K562 (cell line): ENCODE measurements around the gene ABHD16B. TPM values are rescaled to one million over a fixed set of nuclear protein-coding genes. Genes with fewer than 3 reads are reported as not detected.
"Not testable (repeated sequence)": the region's sequence is repeated elsewhere in the genome, so short reads cannot be mapped to it uniquely, and the experiment has no call there.

Experiments
- ATAC-seq: fragments of 200-7000 bp; cut with Tn5 transposase; 3 replicates; pipeline ENCODE4 v1.9.1; 2020; ENCODE audit warnings: moderate library complexity
- BruUV-seq: library from RNA; stranded (reverse); fragments of 400-500 nt; replicated peaks from 2 replicates; lab custom pipeline; 2021; lab: Mats Ljungman, UMichigan
- CTCF ChIA-PET: fragments of 300-600 bp; formaldehyde crosslinking; extraction: SDS; loops from one replicate; lab custom pipeline; 2021; ENCODE audit warnings: low intra/inter-chr PET ratio; lab: Yijun Ruan, JAX
- POLR2A ChIA-PET: fragments of 300-600, 350-650 bp; sonication (Branson Sonifier 250); formaldehyde crosslinking; extraction: SDS; loops from one replicate; lab custom pipeline; 2021; ENCODE audit warnings: antibody characterized with exemption, inconsistent platforms; lab: Yijun Ruan, JAX
- DNase-seq, 4 experiments: peaks; one replicate each; pipeline versions ENCODE4 v3.0.0 to v3.0.0-alpha.2; 2011 to 2018; ENCODE audit warnings: low spot score in 3 of 4, mixed read lengths in 3 of 4; ENCODE audit errors: extremely low read depth in 1 of 4
- FAIRE-seq: peaks from 2 replicates; lab custom pipeline; 2011; peaks lifted over from hg19 to GRCh38; lab: Jason Lieb, UNC
- H2AFZ ChIP-seq: 2 replicates; pipeline ENCODE4 v1.6.0; 2011; ENCODE audit warnings: low read depth, low read length, control low read depth, inconsistent platforms
- H3K27ac ChIP-seq: fragments of 200-600 bp; 3 replicates; pipeline ENCODE4 v1.8.0; 2011; ENCODE audit warnings: low read depth, mild to moderate bottlenecking, control low read depth, inconsistent platforms, low read length, moderate library complexity, mixed read lengths; ENCODE audit errors: extremely low read depth
- H3K27me3 ChIP-seq, 2 experiments: fragments of 300-600 bp in 1 of 2; 2 replicates in 1 of 2; 3 replicates in 1 of 2; pipeline versions ENCODE4 v1.6.0 to v1.8.0; 2011; ENCODE audit warnings: inconsistent platforms in 2 of 2, low read length in 2 of 2, mild to moderate bottlenecking in 1 of 2, mixed read lengths in 1 of 2, moderate library complexity in 1 of 2; ENCODE audit not compliant: control insufficient read depth in 2 of 2, insufficient read depth in 2 of 2
- H3K36me3 ChIP-seq: fragments of 300-600 bp; 3 replicates; pipeline ENCODE4 v1.8.0; 2011; ENCODE audit warnings: mild to moderate bottlenecking, low read length, inconsistent platforms; ENCODE audit not compliant: control insufficient read depth, insufficient read depth
- H3K4me1 ChIP-seq, 2 experiments: fragments of 200-600 bp in 1 of 2; replicated peaks in 1 of 2; 2 replicates in 1 of 2; 3 replicates in 1 of 2; pipeline versions ENCODE4 v1.5.1 to v1.8.0; 2011; ENCODE audit warnings: inconsistent platforms in 2 of 2, low read length in 2 of 2, mild to moderate bottlenecking in 1 of 2, mixed read lengths in 1 of 2, moderate library complexity in 1 of 2; ENCODE audit not compliant: control insufficient read depth in 2 of 2, insufficient read depth in 2 of 2
- H3K4me2 ChIP-seq: 2 replicates; pipeline ENCODE4 v1.6.1; 2011; ENCODE audit warnings: low read length, control low read depth, inconsistent platforms, mixed read lengths; ENCODE audit not compliant: insufficient read depth
- H3K4me3 ChIP-seq: fragments of 200-600 bp; sonication (generic), shearing (Covaris generic); 2 replicates; pipeline ENCODE4 v1.5.1; 2016; ENCODE audit warnings: control low read depth, inconsistent platforms
- H3K79me2 ChIP-seq: fragments of 200-600 bp; 3 replicates; pipeline ENCODE4 v1.8.0; 2011; ENCODE audit warnings: low read length, inconsistent platforms; ENCODE audit not compliant: control insufficient read depth, insufficient read depth
- H3K9ac ChIP-seq, 2 experiments: 2 replicates each; pipeline versions ENCODE4 v1.6.0 to v1.6.1; 2011; ENCODE audit warnings: low read depth in 2 of 2, low read length in 2 of 2, control low read depth in 1 of 2, inconsistent platforms in 1 of 2, mild to moderate bottlenecking in 1 of 2, mixed read lengths in 1 of 2; ENCODE audit not compliant: insufficient read depth in 1 of 2
- H3K9me1 ChIP-seq: one replicate; pipeline ENCODE4 v1.6.0; 2011; ENCODE audit warnings: inconsistent platforms, mild to moderate bottlenecking, low read length, moderate library complexity; ENCODE audit not compliant: control insufficient read depth, insufficient read depth
- H3K9me3 ChIP-seq: replicated peaks from 2 replicates; pipeline ENCODE4 v1.5.1; 2011; ENCODE audit warnings: low read depth, low read length, inconsistent platforms; ENCODE audit not compliant: control insufficient read depth, insufficient read depth
- H4K20me1 ChIP-seq: replicated peaks from 2 replicates; pipeline ENCODE4 v1.6.1; 2011; ENCODE audit warnings: low read length, inconsistent platforms, mixed read lengths; ENCODE audit not compliant: control insufficient read depth, insufficient read depth
- FIP1L1 ChIP-seq: fragments of 200-400 bp; formaldehyde crosslinking; IDR thresholded peaks from 2 replicates; pipeline ENCODE4 v1.6.1; 2018; ENCODE audit warnings: mild to moderate bottlenecking, low read depth, low read length; ENCODE audit not compliant: poor library complexity, severe bottlenecking
- FOXJ2 ChIP-seq: fragments of 200-800 bp; sonication (Bioruptor generic); IDR thresholded peaks from 2 replicates; pipeline ENCODE4 v1.6.1; 2016; ENCODE audit warnings: missing genetic modification characterization, missing compliant biosample characterization
- FOXK2 ChIP-seq, 2 experiments: fragments of 450-650 bp; IDR thresholded peaks in 1 of 2; conservative IDR thresholded peaks in 1 of 2; 2 replicates each; pipeline ENCODE4 v1.6.1; 2016; ENCODE audit warnings: low read depth in 2 of 2, mild to moderate bottlenecking in 1 of 2
- HNRNPLL ChIP-seq: fragments of 200-400 bp; formaldehyde crosslinking; IDR thresholded peaks from 2 replicates; pipeline ENCODE4 v1.6.1; 2017; ENCODE audit warnings: low read length, low read depth, mild to moderate bottlenecking; ENCODE audit not compliant: poor library complexity, severe bottlenecking
- HOXB6 ChIP-seq: fragments of 250-450 bp; sonication (Bioruptor Pico); IDR thresholded peaks from 2 replicates; pipeline ENCODE4 v1.5.1; 2022; ENCODE audit warnings: mild to moderate bottlenecking, borderline replicate concordance
- KLF6 ChIP-seq: fragments of 250-450 bp; sonication (Bioruptor Pico); IDR thresholded peaks from 2 replicates; pipeline ENCODE4 v1.4.0; 2020; ENCODE audit warnings: mild to moderate bottlenecking, moderate library complexity, borderline replicate concordance
- MAFK ChIP-seq: IDR thresholded peaks from 2 replicates; pipeline ENCODE4 v1.6.1; 2011; ENCODE audit warnings: low read length, improper control_type of control experiment
- NCOA6 ChIP-seq: fragments of 450-650 bp; IDR thresholded peaks from 2 replicates; pipeline ENCODE4 v1.6.1; 2017; ENCODE audit warnings: mild to moderate bottlenecking
- POLR2AphosphoS5 ChIP-seq: IDR thresholded peaks from 2 replicates; pipeline ENCODE4 v1.6.1; 2011; ENCODE audit warnings: mild to moderate bottlenecking, low read depth, low read length, moderate library complexity; ENCODE audit not compliant: control insufficient read depth, insufficient read depth
- POLR2G ChIP-seq: fragments of 200-400 bp; formaldehyde crosslinking; IDR thresholded peaks from 2 replicates; pipeline ENCODE4 v1.6.1; 2017; ENCODE audit warnings: low read depth, mild to moderate bottlenecking, antibody characterized with exemption, low read length, moderate library complexity
- SMC3 ChIP-seq: conservative IDR thresholded peaks from 2 replicates; pipeline ENCODE4 v1.6.1; 2011; ENCODE audit warnings: low read depth, low read length, improper control_type of control experiment; ENCODE audit not compliant: insufficient read depth
- ZNF140 ChIP-seq: fragments of 250-450 bp; sonication (Bioruptor Pico); IDR thresholded peaks from 2 replicates; pipeline ENCODE4 v1.8.0; 2021; ENCODE audit warnings: moderate library complexity, mild to moderate bottlenecking, inconsistent platforms
- ZNF217 ChIP-seq: sonication (generic); formaldehyde crosslinking; IDR thresholded peaks from 2 replicates; pipeline ENCODE4 v1.8.0; 2022; ENCODE audit warnings: mild to moderate bottlenecking, missing genetic modification reagents
- ZNF24 ChIP-seq: fragments of 450-650 bp; IDR thresholded peaks from 2 replicates; pipeline ENCODE4 v1.6.1; 2016
- ZNF436 ChIP-seq: fragments of 250-450, 450-650 bp; sonication (Bioruptor Pico); formaldehyde crosslinking; IDR thresholded peaks from 2 replicates; pipeline ENCODE4 v1.7.0; 2020; ENCODE audit warnings: mild to moderate bottlenecking
- WGBS: fragments of 100-300 bp; shearing (Covaris generic); methylation state at CpG from one replicate; pipeline ENCODE4 v1.1.6; 2016; ENCODE audit warnings: low coverage, mixed read lengths; ENCODE audit not compliant: insufficient coverage; ENCODE audit errors: missing lambda C conversion rate; 5-methylcytosine and 5-hydroxymethylcytosine counted together
- in situ Hi-C: fragments of 300-500 bp; cut with MboI; formaldehyde crosslinking; loops from 4 replicates; pipeline ENCODE4 v1.15.0; 2018; ENCODE audit warnings: inconsistent platforms, mixed read lengths
- intact Hi-C: fragments of 100-400 bp; cut with micrococcal nuclease; formaldehyde crosslinking; loops from 2 replicates; pipeline ENCODE4 v1.14.2; 2022
- polyA plus RNA-seq, 8 experiments: library from polyadenylated mRNA; depleted of rRNA in 4 of 8; stranded (reverse) in 5 of 8; unstranded in 3 of 8; fragments of >200 nt; fragmentation: Nextera tagmentation in 2 of 8; fragmentation: Illumina TruSeq in 1 of 8; extraction: Ambion mirVana in 2 of 8; extraction: Trizol in 1 of 8; gene quantifications; 2 replicates each; pipeline versions ENCODE4 v1.2.1 to v1.2.3, GENCODE V29; 2011 to 2014; ENCODE audit warnings: inconsistent platforms in 1 of 8, missing spikeins in 1 of 8
- total RNA-seq, 7 experiments: library from RNA; depleted of rRNA in 6 of 7; stranded (reverse); fragments of >200 nt in 6 of 7; fragmentation: Illumina TruSeq in 2 of 7; extraction: Trizol in 2 of 7; gene quantifications; 2 replicates each; pipeline versions ENCODE4 v1.2.1 to v1.2.3, GENCODE V29; 2011 to 2021; ENCODE audit warnings: low replicate concordance in 1 of 7
- TF ChIP-seq, protein P1 (sequence below): fragments of 450-650 bp; IDR thresholded peaks from 2 replicates; pipeline ENCODE4 v1.6.1; 2018; ENCODE audit warnings: mild to moderate bottlenecking, low read depth; ENCODE audit not compliant: partially characterized antibody
- TF ChIP-seq, protein P2 (sequence below): fragments of 150-350 bp; conservative IDR thresholded peaks from 2 replicates; pipeline ENCODE4 v1.6.1; 2014; ENCODE audit warnings: low read length

The ABHD16B gene
- total and polyA plus RNA-seq, 9 of the 15 experiments (the other 6 are each of a cell fraction or from before 2014, with no cell fraction given): not detected

DNA sequence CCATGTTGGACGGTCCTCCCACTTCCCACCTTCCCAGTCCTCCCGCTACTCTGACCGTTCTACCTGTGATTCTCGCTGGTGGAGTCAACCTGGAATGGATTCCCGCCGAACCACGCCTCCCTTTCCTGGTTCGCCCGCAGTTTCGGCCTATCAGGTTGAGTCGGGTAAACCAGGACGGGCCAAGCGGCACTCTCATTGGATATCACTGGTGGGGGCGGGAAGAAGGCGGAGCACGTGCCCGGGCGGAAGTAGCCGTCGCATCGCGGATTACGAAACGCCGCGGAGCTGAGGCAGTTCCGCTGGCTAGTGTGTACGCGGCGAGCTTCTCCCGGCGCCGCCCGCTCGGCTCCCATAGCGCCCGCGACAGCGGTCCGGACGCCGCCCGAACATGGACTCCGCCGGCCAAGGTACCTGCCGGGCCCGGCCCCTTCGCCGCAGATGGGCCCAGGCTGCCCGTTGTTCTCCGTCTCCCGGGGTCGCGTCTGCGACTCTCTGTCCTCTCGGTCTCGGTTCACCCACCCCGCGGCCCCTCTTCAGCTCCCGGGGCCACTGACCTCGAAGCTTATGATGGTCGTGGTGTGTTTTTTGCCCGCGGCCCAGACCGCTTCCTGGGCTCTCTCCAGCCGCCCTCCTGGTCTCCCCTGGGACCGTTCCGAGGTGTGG is 3.8 kb downstream of the ABHD16B start, which contains the start of gene TPD52L2 (continued):
- TF ChIP-seq HNRNPLL (peak; percentile 75), ZNF436 (no peak), POLR2AphosphoS5 (peak; percentile 85), SMC3 (no peak), FOXJ2 (peak; percentile 73; the same call in 1 of the 2 replicates), ZNF140 (CRISPR knock-in tag) (no peak), KLF6 (CRISPR knock-in tag) (peak; percentile 47; the same call in 1 of the 2 replicates), MAFK (0 out of 2 replicates have a peak, but pooled peaks have one; percentile 12), FOXK2 (conservative IDR thresholded peaks at IDR 0.05 in 1 of 2, IDR thresholded peaks at IDR 0.05 in 1 of 2; ENCODE audit: low read depth in 2 of 2) (peak; percentile 92 to 93), HOXB6 (CRISPR knock-in tag) (no peak), FIP1L1 (peak; percentile 80), NCOA6 (no peak), ZNF217 (CRISPR knock-in tag) (no peak), ZNF24 (no peak), POLR2G (peak; percentile 99)
- TF ChIP-seq, protein P1, sequence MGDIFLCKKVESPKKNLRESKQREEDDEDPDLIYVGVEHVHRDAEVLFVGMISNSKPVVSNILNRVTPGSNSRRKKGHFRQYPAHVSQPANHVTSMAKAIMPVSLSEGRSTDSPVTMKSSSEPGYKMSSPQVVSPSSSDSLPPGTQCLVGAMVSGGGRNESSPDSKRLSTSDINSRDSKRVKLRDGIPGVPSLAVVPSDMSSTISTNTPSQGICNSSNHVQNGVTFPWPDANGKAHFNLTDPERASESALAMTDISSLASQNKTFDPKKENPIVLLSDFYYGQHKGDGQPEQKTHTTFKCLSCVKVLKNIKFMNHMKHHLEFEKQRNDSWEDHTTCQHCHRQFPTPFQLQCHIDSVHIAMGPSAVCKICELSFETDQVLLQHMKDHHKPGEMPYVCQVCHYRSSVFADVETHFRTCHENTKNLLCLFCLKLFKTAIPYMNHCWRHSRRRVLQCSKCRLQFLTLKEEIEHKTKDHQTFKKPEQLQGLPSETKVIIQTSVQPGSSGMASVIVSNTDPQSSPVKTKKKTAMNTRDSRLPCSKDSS: no peak
- TF ChIP-seq, protein P2, sequence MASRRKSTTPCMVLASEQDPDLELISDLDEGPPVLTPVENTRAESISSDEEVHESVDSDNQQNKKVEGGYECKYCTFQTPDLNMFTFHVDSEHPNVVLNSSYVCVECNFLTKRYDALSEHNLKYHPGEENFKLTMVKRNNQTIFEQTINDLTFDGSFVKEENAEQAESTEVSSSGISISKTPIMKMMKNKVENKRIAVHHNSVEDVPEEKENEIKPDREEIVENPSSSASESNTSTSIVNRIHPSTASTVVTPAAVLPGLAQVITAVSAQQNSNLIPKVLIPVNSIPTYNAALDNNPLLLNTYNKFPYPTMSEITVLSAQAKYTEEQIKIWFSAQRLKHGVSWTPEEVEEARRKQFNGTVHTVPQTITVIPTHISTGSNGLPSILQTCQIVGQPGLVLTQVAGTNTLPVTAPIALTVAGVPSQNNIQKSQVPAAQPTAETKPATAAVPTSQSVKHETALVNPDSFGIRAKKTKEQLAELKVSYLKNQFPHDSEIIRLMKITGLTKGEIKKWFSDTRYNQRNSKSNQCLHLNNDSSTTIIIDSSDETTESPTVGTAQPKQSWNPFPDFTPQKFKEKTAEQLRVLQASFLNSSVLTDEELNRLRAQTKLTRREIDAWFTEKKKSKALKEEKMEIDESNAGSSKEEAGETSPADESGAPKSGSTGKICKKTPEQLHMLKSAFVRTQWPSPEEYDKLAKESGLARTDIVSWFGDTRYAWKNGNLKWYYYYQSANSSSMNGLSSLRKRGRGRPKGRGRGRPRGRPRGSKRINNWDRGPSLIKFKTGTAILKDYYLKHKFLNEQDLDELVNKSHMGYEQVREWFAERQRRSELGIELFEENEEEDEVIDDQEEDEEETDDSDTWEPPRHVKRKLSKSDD: no peak

DNA sequence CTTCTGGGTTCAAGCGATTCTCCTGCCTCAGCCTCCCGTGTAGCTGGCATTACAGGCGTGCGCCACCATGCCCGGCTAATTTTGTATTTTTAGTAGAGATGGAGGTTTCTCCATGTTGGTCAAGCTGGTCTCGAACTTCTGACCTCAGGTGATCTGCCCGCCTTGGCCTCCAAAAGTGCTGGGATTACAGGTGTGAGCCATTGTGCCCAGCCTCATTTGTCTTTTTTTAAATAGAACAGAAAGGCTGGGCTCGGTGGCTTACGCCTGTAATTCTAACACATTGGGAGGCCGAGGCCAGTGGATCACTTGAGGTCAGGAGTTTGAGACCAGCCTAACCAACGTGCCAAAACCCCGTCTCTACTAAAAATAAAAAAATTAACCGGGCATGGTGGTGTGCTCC is 5.7 kb downstream of the ABHD16B start:
- H3K27me3 ChIP-seq, DNase-seq, H3K4me3 ChIP-seq, CTCF ChIA-PET, in situ Hi-C loops, BruUV-seq, H3K9me1 ChIP-seq, H3K9me3 ChIP-seq, H3K27ac ChIP-seq, ATAC-seq, H3K9ac ChIP-seq, H3K4me2 ChIP-seq, FAIRE-seq, H2AFZ ChIP-seq, H4K20me1 ChIP-seq: not testable (repeated sequence)
- POLR2A ChIA-PET: interaction anchor here (3.1 kb wide), 1 partner anchor 10 kb away, joined by 39 read pairs; no protein-coding TSS in a partner anchor
- intact Hi-C loops: loop anchor here (10.0 kb wide), 2 partner anchors 108 to 312 kb away; partner anchors contain the start of genes FNDC11 and SAMD10
- Histone ChIP-seq H3K4me1 (peaks cover 9 to 46% of the 10 kb centered on the region in 2 experiments; a peak in 4 of 5 replicates), H3K36me3 (peaks cover 62% of the 10 kb centered on the region), H3K79me2 (peaks cover 51% of the 10 kb centered on the region)
- 95% methylated on average over 12 of the region's 13 CpGs for WGBS
